ENCODE data around the gene ARHGEF11. TPM values are rescaled to one million over a fixed set of nuclear protein-coding genes. Genes with fewer than 3 reads are reported as not detected.

ARHGEF11 gene
- total RNA-seq, 1 experiment from 2014 or later: 41.1 TPM

DNA sequence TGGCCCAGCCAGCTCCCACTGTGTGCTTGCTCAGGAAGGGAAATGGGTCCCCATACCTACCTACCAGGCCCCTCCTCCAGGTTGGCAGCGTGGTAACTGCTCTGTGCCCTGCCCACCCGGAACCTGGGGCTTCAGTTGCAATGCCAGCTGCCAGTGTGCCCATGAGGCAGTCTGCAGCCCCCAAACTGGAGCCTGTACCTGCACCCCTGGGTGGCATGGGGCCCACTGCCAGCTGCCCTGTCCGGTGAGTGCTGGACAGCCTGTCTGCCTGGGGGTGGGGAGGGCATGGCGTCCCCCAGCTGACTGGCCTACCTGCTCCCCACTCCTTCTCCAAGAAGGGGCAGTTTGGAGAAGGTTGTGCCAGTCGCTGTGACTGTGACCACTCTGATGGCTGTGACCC is 135.9 kb downstream of the ARHGEF11 start:
- no peak overlapping the region for H2BK120ac ChIP-seq (ENCODE audit: low read depth, low read length, poor library complexity, severe bottlenecking)
- H3K27me3 Mint-ChIP-seq (ENCODE audit: low read depth): peaks cover 29% of the 10 kb centered on the region
- H3K4me1 ChIP-seq (ENCODE audit: insufficient read depth, low read length): no peaks in the 10 kb centered on the region
- H3K27ac ChIP-seq (ENCODE audit: insufficient read length, low read depth, low read length): no peak overlapping the region
- no peaks in the 10 kb centered on the region for H3K9me3 ChIP-seq (ENCODE audit: control insufficient read depth, low read depth, low read length)
- no peaks in the 10 kb centered on the region for H3K36me3 Mint-ChIP-seq (ENCODE audit: insufficient read depth in 1 of 3, low read depth in 3 of 3)
- no peaks in the 10 kb centered on the region for H3K79me2 ChIP-seq (ENCODE audit: insufficient read depth, low read length)
- no CpG with 5 or more reads among the region's 5 CpGs for WGBS (ENCODE audit: extremely low coverage, insufficient read length, low lambda C conversion rate)
- H2AK5ac ChIP-seq (ENCODE audit: insufficient read length, low read length): no peak overlapping the region
- no peak overlapping the region for H2BK5ac ChIP-seq (ENCODE audit: insufficient read length, low read length)
- H3K9me3 Mint-ChIP-seq: no peaks in the 10 kb centered on the region; a peak in 1 of 5 replicates
- no peak overlapping the region for H3K4me3 Mint-ChIP-seq
- DNase-seq: no peak
- no peak overlapping the region for H3K14ac ChIP-seq (ENCODE audit: insufficient read depth, low read length)
- no peak overlapping the region for H3T11ph ChIP-seq (ENCODE audit: low read length)
- H3K27ac Mint-ChIP-seq: no peak overlapping the region
- no peak overlapping the region for H3K9ac ChIP-seq (ENCODE audit: extremely low read depth, insufficient read length, low read length)
- H3K4me2 ChIP-seq (ENCODE audit: insufficient read depth, insufficient read length, low read length): no peak overlapping the region
- TF ChIP-seq, protein P1, sequence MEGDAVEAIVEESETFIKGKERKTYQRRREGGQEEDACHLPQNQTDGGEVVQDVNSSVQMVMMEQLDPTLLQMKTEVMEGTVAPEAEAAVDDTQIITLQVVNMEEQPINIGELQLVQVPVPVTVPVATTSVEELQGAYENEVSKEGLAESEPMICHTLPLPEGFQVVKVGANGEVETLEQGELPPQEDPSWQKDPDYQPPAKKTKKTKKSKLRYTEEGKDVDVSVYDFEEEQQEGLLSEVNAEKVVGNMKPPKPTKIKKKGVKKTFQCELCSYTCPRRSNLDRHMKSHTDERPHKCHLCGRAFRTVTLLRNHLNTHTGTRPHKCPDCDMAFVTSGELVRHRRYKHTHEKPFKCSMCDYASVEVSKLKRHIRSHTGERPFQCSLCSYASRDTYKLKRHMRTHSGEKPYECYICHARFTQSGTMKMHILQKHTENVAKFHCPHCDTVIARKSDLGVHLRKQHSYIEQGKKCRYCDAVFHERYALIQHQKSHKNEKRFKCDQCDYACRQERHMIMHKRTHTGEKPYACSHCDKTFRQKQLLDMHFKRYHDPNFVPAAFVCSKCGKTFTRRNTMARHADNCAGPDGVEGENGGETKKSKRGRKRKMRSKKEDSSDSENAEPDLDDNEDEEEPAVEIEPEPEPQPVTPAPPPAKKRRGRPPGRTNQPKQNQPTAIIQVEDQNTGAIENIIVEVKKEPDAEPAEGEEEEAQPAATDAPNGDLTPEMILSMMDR (conservative IDR thresholded peaks at IDR 0.05): no peak
- no peak overlapping the region for H3K23ac ChIP-seq (ENCODE audit: insufficient read length, low read depth, low read length)
- no peak overlapping the region for H2BK15ac ChIP-seq (ENCODE audit: low read depth, low read length)
- no peak overlapping the region for H2AFZ ChIP-seq (ENCODE audit: low read length)
- H2BK20ac ChIP-seq (ENCODE audit: low read depth, low read length, poor library complexity, severe bottlenecking): no peak overlapping the region
- H4K8ac ChIP-seq (replicated peaks; ENCODE audit: insufficient read length, low read depth, low read length): no peak overlapping the region
- H4K20me1 ChIP-seq (ENCODE audit: control insufficient read depth, insufficient read depth, insufficient read length): no peaks in the 10 kb centered on the region
- H3K23me2 ChIP-seq (ENCODE audit: insufficient read length, low read depth, low read length, poor library complexity, severe bottlenecking): no peaks in the 10 kb centered on the region
- H4K5ac ChIP-seq (ENCODE audit: insufficient read length, low read depth, low read length): no peak overlapping the region
- no peaks in the 10 kb centered on the region for H3K79me1 ChIP-seq (ENCODE audit: insufficient read depth, low read depth, low read length, poor library complexity, severe bottlenecking)
- no peak overlapping the region for H4K91ac ChIP-seq (ENCODE audit: insufficient read length, low read depth, low read length)
- H3K27me3 ChIP-seq (ENCODE audit: insufficient read depth, low read length): no peaks in the 10 kb centered on the region
- H3K18ac ChIP-seq (ENCODE audit: insufficient read length, low read depth, low read length): no peak overlapping the region
- no peak overlapping the region for H2BK12ac ChIP-seq (ENCODE audit: insufficient read length, low read depth, low read length)
- H3K4ac ChIP-seq (ENCODE audit: low read depth, low read length): no peak overlapping the region
- H3K4me1 Mint-ChIP-seq: peaks cover 8 to 24% of the 10 kb centered on the region in 2 experiments
- no peak overlapping the region for H3K56ac ChIP-seq (ENCODE audit: insufficient read length, low read depth, low read length)

All from H9 (cell line).